H1 (cell line): Measurements from ENCODE around the gene C12orf56. TPM values are rescaled to one million over a fixed set of nuclear protein-coding genes. Genes with fewer than 3 reads are reported as not detected.

Experiments
- HDAC6 ChIP-seq: IDR thresholded peaks from one replicate; pipeline ENCODE4 v1.7.1; 2012; ENCODE audit warnings: low read depth, mild to moderate bottlenecking, inconsistent platforms, low read length, moderate library complexity
- PHF8 ChIP-seq: fragments of 200-600 bp; sonication (generic); conservative IDR thresholded peaks from 2 replicates; pipeline ENCODE4 v1.7.1; 2012; ENCODE audit warnings: low read depth, mild to moderate bottlenecking, inconsistent platforms, low read length, moderate library complexity
- POU5F1 ChIP-seq: IDR thresholded peaks from 2 replicates; pipeline ENCODE4 v1.6.1; 2011; ENCODE audit warnings: low read depth, mild to moderate bottlenecking, low read length, moderate library complexity
- RAD21 ChIP-seq, 2 experiments: IDR thresholded peaks in 1 of 2; conservative IDR thresholded peaks in 1 of 2; 2 replicates each; pipeline ENCODE4 v1.6.1; 2011; ENCODE audit warnings: low read depth in 2 of 2, low read length in 2 of 2, improper control_type of control experiment in 1 of 2, inconsistent platforms in 1 of 2, mild to moderate bottlenecking in 1 of 2, moderate library complexity in 1 of 2
- SIX5 ChIP-seq: IDR thresholded peaks from 2 replicates; pipeline ENCODE4 v1.6.1; 2011; ENCODE audit warnings: mild to moderate bottlenecking, low read depth, low read length
- TAF7 ChIP-seq: optimal IDR thresholded peaks from 2 replicates; pipeline ENCODE3; 2011; ENCODE audit warnings: low read depth, mild to moderate bottlenecking, inconsistent platforms, low read length, moderate library complexity, borderline replicate concordance
- ZNF274 ChIP-seq: IDR thresholded peaks from 2 replicates; pipeline ENCODE4 v1.7.0; 2012; ENCODE audit warnings: low read length, borderline replicate concordance; ENCODE audit errors: extremely low read depth
- polyA plus RNA-seq, 7 experiments: library from polyadenylated mRNA; depleted of rRNA in 3 of 7; stranded (reverse) in 5 of 7; unstranded in 2 of 7; fragments of >200 nt in 5 of 7; fragments of 200-250 nt in 2 of 7; gene quantifications; 1 replicate in 5 of 7; 2 replicates in 1 of 7; 4 replicates in 1 of 7; pipeline versions ENCODE4 v1.2.1 to v1.2.3, GENCODE V29; 2011 to 2013; ENCODE audit warnings: missing spikeins in 2 of 7, mixed read lengths in 2 of 7
- total RNA-seq: library from RNA; stranded (reverse); fragmentation: NEBNext Ultra II Directional; extraction: Animal tissue kit (Norgen Biotek cat#: 25700); gene quantifications from 2 replicates; pipeline ENCODE4 v1.2.1, GENCODE V29; 2021

Gene C12orf56
- total and polyA plus RNA-seq, 2 of the 8 experiments (the other 6 are each of a cell fraction or from before 2014, with no cell fraction given) = 1.1 to 2.9 TPM

DNA sequence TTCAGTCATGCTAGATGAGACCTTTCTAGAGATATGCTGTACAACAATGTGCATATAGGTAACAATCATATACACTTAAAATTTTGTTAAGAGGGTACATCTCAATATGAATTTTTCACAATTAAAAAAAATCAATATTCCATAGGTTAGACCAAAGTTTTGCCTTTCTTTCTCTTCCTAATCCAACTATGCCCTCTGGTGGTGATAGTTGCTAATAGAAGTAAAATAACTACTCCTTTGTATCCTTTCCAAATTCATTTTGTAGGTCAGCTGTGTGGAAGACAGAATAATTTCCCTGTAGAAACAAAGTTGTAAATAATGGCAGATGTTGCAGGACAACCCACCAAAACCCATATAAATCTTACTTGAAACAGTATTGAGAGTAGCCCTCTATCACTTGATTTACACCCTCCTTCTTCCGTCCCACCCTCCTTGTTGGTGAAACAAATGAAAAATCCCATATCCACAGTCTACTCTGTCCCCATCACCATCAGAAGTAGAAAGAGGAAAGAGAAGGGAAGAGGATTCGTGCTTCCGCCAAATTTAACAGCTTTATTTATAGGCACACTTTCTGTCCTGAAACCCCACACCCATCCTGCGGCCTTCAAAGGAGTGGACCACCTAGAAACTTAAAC is 134.3 kb downstream of the C12orf56 start (continued):
- TF ChIP-seq SIX5 (no peak), HDAC6 (no peak), ZNF274 (no peak), POU5F1 (no peak), RAD21 (IDR thresholded peaks at IDR 0.05 in 1 of 2, conservative IDR thresholded peaks at IDR 0.05 in 1 of 2; ENCODE audit: low read depth in 2 of 2, low read length in 2 of 2) (peak; percentile 76 to 90), PHF8 (no peak), TAF7 (no peak)
